ENCODE results near the gene SPTB. TPM values are rescaled to one million over a fixed set of nuclear protein-coding genes. Genes with fewer than 3 reads are reported as not detected.

SPTB gene
- polyA plus RNA-seq, 1 donor (not counting 4 experiments of a cell fraction or from before 2014, with no cell fraction given), result not detected

GRCh38 chr14:64725261-64725815, 154.4 kb downstream of the SPTB start:
- no peak overlapping the region for H2AFZ ChIP-seq (ENCODE audit: control insufficient read depth, low read length)
- H4K20me1 ChIP-seq (ENCODE audit: control insufficient read depth, extremely low read depth, insufficient read depth, low read length), result no peaks in the 10 kb centered on the region
- H3K4me1 ChIP-seq (ENCODE audit: control insufficient read depth, extremely low read depth, insufficient read depth, low read length), result peaks cover 67% of the 10 kb centered on the region
- peak overlapping the region; percentile 79 for H3K4me2 ChIP-seq (ENCODE audit: control insufficient read depth, extremely low read depth, insufficient read depth, low read depth, low read length)
- peaks cover 27 to 49% of the 10 kb centered on the region in 2 experiments for H3K36me3 ChIP-seq (ENCODE audit: control insufficient read depth in 2 of 2, extremely low read depth in 1 of 2, insufficient read depth in 2 of 2, low read length in 2 of 2)
- dilution Hi-C loops (cut with MboI; ENCODE audit: extremely low pct_ligation_motif_present, low sequenced_read_pairs), result no loop called here
- peaks cover 3% of the 10 kb centered on the region for H3K9me1 ChIP-seq (ENCODE audit: control insufficient read depth, extremely low read depth, insufficient read depth, low read length)
- peak overlapping the region; percentile 90 for H3K27ac ChIP-seq (ENCODE audit: control insufficient read depth, insufficient read depth, low read length)
- peak overlapping the region in 1 of 3 experiments; percentile 11 for H3K4me3 ChIP-seq (ENCODE audit: control insufficient read depth in 2 of 3, extremely low read depth in 1 of 3, insufficient read depth in 2 of 3, low read depth in 1 of 3, low read length in 3 of 3)
- no peak for DNase-seq (ENCODE audit: low read depth, low spot score)
- no peaks in the 10 kb centered on the region for H3K9me3 ChIP-seq (ENCODE audit: control insufficient read depth, low read depth, low read length)
- TF ChIP-seq CTCF (optimal IDR thresholded peaks at IDR 0.05 in 1 of 3, IDR thresholded peaks at IDR 0.05 in 1 of 3, conservative IDR thresholded peaks at IDR 0.05 in 1 of 3; ENCODE audit: extremely low read depth in 1 of 3, insufficient read depth in 2 of 3, low read length in 3 of 3) (no peak), EZH2 (IDR thresholded peaks at IDR 0.05; ENCODE audit: low read length) (no peak)
- no peak for FAIRE-seq
- H3K9ac ChIP-seq (ENCODE audit: control insufficient read depth, extremely low read depth, insufficient read depth, low read length), result peak overlapping the region; percentile 71
- H3K27me3 ChIP-seq (ENCODE audit: control insufficient read depth, extremely low read depth, insufficient read depth, low read length), result no peaks in the 10 kb centered on the region
- H3K79me2 ChIP-seq (ENCODE audit: control insufficient read depth, insufficient read depth, low read length), result peaks cover 93% of the 10 kb centered on the region

DNA sequence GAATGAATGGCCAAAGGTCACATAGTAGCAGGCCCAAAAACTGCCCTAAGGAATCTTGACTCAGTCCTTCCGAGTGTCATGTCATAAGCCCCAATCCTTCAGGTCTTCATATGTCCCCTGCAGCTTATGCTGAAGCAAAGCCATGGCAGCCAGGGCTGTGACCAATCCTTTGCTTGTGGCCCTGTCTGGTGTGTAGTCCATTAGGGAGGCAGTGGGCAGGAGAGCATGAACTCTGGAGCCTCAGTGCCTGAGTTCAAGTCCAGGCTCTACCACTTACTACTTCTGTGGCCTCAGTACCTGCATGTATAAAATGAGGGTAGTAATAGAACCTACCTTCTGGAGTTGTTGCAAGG, 155.2 kb downstream of the SPTB start:
- FAIRE-seq, result no peak
- Histone ChIP-seq H3K36me3 (ENCODE audit: control insufficient read depth in 2 of 2, extremely low read depth in 1 of 2, insufficient read depth in 2 of 2, low read length in 2 of 2) (peaks cover 22 to 41% of the 10 kb centered on the region in 2 experiments), H3K27ac (ENCODE audit: control insufficient read depth, insufficient read depth, low read length) (peak overlapping the region; percentile 90), H2AFZ (ENCODE audit: control insufficient read depth, low read length) (no peak overlapping the region), H3K79me2 (ENCODE audit: control insufficient read depth, insufficient read depth, low read length) (peaks cover 87% of the 10 kb centered on the region), H3K9me1 (ENCODE audit: control insufficient read depth, extremely low read depth, insufficient read depth, low read length) (peaks cover 3% of the 10 kb centered on the region), H3K27me3 (ENCODE audit: control insufficient read depth, extremely low read depth, insufficient read depth, low read length) (no peaks in the 10 kb centered on the region), H4K20me1 (ENCODE audit: control insufficient read depth, extremely low read depth, insufficient read depth, low read length) (no peaks in the 10 kb centered on the region), H3K4me2 (ENCODE audit: control insufficient read depth, extremely low read depth, insufficient read depth, low read depth, low read length) (peak overlapping the region; percentile 79), H3K4me1 (ENCODE audit: control insufficient read depth, extremely low read depth, insufficient read depth, low read length) (peaks cover 75% of the 10 kb centered on the region), H3K9ac (ENCODE audit: control insufficient read depth, extremely low read depth, insufficient read depth, low read length) (peak overlapping the region; percentile 40), H3K4me3 (ENCODE audit: control insufficient read depth in 2 of 3, extremely low read depth in 1 of 3, insufficient read depth in 2 of 3, low read depth in 1 of 3, low read length in 3 of 3) (no peak overlapping the region), H3K9me3 (ENCODE audit: control insufficient read depth, low read depth, low read length) (no peaks in the 10 kb centered on the region)
- no peak for TF ChIP-seq EZH2 (IDR thresholded peaks at IDR 0.05; ENCODE audit: low read length)
- TF ChIP-seq CTCF (optimal IDR thresholded peaks at IDR 0.05 in 1 of 3, IDR thresholded peaks at IDR 0.05 in 1 of 3, conservative IDR thresholded peaks at IDR 0.05 in 1 of 3; ENCODE audit: extremely low read depth in 1 of 3, insufficient read depth in 2 of 3, low read length in 3 of 3), result no peak
- DNase-seq (ENCODE audit: low read depth, low spot score), result no peak
- dilution Hi-C loops (cut with MboI; ENCODE audit: extremely low pct_ligation_motif_present, low sequenced_read_pairs), result no loop called here

Measured in keratinocyte (primary cell).